NCI-H146 (cell line): ENCODE results near the gene TECTA.
"Not testable (repeated sequence)": the region's sequence is repeated elsewhere in the genome, so short reads cannot be mapped to it uniquely, and the experiment has no call there.

Experiments used
- DNase-seq: peaks from one replicate; lab custom pipeline; 2025; lab: John Stamatoyannopoulos, UW

Gene TECTA

GRCh38 chr11:121229495-121230215 lies 128.6 kb downstream of the TECTA start:
- DNase-seq: no peak

DNA sequence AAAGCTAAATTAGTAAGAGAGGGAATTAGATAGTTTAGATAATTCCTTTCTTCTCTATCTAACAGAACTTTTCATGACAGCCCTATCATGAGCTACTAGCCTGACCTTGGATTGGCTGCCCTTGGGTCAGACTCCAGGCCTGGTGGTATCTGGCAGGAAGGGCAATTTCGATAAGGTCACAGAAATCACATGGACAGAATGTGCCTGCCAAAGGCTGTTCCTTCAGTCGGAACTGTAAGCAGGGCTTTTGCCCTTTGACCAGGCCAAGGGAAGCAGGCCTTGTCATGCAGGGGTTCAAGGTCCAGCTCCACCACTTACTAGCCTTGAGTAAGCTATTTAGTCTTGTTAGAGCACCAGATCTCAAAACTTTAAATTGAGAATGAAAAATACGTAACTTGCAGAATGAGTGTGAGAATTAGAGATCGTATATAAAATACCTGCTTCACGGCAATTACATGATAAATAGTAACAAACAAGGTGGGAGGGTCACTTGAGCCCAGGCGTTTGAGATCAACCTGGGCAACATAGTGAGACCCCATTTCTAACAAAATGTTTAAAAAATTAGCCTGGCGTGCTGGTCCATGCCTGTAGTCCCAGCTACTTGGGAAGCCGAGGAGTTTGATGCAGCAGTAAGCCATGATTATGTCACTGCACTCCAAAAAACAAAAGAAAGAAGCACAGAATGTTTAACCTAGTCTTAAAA lies 130.7 kb downstream of the TECTA start:
- DNase-seq: no peak

DNA sequence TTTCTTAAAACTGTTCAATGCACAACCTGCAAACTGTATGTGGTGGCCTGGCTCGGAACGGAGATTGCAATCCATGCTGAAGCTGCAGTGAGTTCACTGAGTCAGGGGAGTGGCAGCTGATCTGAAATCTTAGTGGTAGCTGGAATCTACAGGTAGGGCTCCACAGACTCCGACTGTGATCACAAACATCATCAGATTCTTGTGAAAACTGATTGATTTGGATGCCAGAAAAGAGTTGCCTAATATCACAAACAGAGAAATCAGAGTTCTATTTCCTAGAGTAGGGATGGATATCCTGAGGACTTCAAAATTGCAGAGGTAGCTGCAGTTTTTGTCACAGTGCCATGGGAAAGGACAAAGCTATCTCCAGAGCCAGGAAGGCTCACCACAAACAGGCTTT lies 134.0 kb downstream of the TECTA start:
- no peak for DNase-seq

- DNase-seq: peak; percentile 71
Observed at GRCh38 chr11:121236115-121237001, 135.3 kb downstream of the TECTA start.

DNA sequence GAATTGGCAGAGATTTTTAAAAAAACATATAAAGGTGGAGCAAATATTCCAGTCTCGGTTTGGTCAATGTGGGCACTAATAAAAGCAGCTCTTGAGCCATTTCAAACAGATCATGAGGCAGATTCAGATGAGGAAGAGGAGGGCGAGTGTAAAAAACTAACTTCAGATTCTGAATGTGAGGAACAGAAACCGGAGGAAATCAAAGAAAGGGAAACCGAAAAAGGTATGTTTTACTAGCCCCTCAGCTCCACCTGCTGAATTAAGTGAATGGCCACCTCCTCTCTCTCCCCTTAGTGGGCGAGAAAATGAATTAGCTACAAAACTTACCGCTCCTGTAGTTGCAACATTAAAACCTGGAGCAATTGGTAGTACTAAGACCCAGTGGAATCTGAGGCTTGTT lies 136.2 kb downstream of the TECTA start:
- DNase-seq: not testable (repeated sequence)

DNA sequence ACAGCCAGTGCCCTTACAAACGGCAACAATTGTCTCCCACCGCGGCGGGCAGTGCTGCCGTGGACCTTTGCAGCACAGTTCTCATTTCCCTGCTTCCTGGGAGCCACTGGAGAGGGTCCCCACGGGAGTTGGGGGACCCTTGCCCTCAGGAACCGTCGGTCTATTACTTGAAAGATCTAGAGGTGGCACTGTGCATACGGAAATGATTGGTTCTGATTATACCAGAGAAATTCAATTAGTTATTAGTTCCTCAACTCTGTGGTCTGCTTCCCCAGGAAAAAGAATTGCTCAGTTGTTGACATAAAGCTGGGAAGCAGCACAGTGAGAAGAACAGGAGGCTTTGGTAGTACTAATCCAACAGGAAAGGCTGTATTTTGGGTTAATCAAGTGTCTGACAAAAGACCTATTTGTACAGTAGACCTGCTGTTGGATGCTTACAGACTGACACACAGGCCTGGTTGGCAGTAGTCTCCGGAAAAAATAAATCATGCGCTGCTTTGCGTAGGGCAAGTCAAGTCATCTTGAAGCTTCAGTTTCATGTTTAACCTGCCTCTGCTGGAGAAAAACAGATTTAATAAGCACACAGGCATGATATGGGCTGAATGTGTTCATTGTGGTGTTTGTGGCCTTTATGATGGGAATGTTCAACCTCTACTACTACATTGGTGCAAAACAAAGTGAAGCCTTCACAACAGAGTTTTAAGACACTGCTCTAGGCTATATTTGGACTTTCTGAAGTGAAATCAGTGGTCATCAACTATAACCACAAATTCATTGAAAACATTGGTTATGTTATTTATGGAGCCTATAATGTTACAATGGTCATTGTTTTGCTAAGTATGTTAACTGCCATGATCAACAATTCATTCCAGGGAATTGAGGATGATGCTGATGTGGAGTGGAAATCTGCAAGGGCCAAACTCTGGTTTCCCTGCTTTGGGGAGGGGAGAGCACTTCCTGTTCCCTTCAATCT lies 136.9 kb downstream of the TECTA start:
- DNase-seq: peak; percentile 41

- DNase-seq: no peak
Observed at GRCh38 chr11:121238956-121239355, 137.9 kb downstream of the TECTA start.

DNA sequence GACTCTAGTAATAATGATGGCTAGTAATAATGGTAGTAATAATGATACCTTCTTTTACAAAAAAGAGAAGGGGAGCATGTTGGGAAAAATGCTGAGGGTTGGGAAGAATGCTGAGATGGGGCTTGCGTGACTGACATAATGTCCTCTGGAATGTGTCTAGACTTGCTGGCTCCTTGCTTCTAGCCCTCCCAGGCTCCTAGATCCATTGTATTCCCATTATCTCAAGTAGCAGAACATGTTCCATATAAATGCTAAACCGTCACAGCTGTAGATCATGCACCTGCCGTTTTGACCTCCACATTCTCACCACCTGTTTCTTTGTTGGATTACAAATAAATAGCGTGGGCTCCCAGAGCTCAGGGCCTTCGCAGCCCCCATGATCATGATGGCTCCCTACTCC lies 139.0 kb downstream of the TECTA start:
- peak; percentile 86 for DNase-seq

- no peak for DNase-seq
Observed at GRCh38 chr11:121240650-121241303, 139.7 kb downstream of the TECTA start.
